Gastrocnemius medialis (tissue), 4 donors: ENCODE data around the gene NSUN2.

Source experiments
- POLR2A ChIP-seq, 2 donors: fragments of 450-650 bp; IDR thresholded peaks; one replicate each; pipeline ENCODE4 v1.6.1; 2017; ENCODE audit warnings: antibody characterized with exemption in 2 of 2, mild to moderate bottlenecking in 2 of 2, moderate library complexity in 2 of 2
- TF ChIP-seq, protein P1 (sequence below), 5 experiments: fragments of 450-650 bp in 3 of 5; fragments of 200-600 bp in 2 of 5; sonication (generic) in 2 of 5; IDR thresholded peaks in 4 of 5; conservative IDR thresholded peaks in 1 of 5; 1 replicate in 4 of 5; 2 replicates in 1 of 5; pipeline ENCODE4 v1.5.1; 2016 to 2019; ENCODE audit warnings: antibody characterized with exemption in 5 of 5, mild to moderate bottlenecking in 3 of 5, moderate library complexity in 3 of 5

DNA sequence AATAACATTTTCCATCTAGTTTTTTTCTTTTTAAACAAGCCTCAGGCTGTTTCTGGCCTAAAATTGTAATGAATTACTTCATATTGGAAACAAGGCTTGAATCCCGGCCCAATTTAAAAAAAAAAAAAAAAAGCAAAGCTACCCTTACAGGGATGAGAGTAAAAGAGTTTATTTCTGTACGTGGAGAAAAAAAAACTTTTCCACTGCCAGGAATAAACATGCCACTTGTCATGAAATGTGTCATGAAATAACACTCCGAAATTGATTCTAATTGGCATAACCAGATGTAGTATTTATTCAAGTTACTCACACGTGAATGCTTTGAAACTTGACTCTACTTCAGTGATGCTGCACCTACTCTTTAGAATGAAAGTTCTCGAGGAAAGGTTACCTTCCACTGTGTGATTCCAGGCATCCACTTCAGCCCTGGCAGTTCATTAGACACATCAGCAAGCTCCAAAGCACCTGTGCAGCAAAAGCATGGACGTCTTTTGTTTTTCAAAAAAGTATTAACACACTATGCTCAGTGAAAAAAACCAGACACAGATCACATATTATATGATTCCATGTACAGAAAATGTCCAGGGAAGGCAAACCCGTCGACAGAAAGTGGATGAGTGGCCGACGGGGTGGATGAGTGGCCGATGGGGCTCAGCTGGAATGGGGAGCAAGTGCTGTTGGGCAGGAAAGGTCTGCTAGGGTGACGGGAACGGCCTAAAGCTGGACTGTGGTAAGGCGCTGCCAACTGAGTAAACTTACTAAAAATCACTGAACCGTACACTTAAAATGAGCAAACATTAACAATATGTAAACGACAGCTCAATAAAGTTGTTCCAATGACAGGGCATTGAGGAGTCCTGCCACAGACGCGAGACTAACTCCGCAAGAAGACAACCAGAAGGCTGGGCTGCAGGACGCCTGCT is 21.2 kb downstream of the NSUN2 start:
- TF ChIP-seq, protein P1, sequence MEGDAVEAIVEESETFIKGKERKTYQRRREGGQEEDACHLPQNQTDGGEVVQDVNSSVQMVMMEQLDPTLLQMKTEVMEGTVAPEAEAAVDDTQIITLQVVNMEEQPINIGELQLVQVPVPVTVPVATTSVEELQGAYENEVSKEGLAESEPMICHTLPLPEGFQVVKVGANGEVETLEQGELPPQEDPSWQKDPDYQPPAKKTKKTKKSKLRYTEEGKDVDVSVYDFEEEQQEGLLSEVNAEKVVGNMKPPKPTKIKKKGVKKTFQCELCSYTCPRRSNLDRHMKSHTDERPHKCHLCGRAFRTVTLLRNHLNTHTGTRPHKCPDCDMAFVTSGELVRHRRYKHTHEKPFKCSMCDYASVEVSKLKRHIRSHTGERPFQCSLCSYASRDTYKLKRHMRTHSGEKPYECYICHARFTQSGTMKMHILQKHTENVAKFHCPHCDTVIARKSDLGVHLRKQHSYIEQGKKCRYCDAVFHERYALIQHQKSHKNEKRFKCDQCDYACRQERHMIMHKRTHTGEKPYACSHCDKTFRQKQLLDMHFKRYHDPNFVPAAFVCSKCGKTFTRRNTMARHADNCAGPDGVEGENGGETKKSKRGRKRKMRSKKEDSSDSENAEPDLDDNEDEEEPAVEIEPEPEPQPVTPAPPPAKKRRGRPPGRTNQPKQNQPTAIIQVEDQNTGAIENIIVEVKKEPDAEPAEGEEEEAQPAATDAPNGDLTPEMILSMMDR (IDR thresholded peaks at IDR 0.05 in 4 of 5, conservative IDR thresholded peaks at IDR 0.05 in 1 of 5), result no peak
- TF ChIP-seq POLR2A (IDR thresholded peaks at IDR 0.05), result no peak
